Stimulated activated CD4-positive, alpha-beta T cell treated with anti-CD3 and anti-CD28 coated beads, TNF-alpha, amount 100 ng/mL, for 4 hours (primary cell): ENCODE results near the gene SACS.

Experiments
- DNase-seq, 3 experiments: peaks; one replicate each; pipeline ENCODE4 v3.0.0-alpha.2; 2020; ENCODE audit warnings: low read depth in 3 of 3

SACS gene

GRCh38 chr13:23288995-23289394 lies 144.5 kb downstream of the SACS start:
- no peak for DNase-seq

DNA sequence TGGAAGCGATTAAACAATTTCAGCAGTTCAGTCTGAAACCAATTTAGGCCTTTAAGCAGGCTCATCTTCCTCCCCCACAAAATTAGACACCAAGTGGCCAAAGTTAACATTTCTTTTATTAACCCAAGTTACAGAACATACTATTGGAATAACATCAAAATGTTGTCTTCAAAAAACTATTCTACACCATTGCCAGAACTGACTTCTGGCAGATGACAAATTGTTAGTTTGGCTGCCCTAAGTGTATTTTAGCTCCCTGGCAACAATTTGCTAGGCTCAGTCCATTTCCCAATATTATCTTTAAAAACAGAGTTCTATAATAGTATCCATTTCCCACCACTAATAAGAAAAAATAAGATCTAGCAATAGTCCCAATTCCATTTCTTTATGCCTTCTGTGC lies 144.9 kb downstream of the SACS start:
- no peak for DNase-seq

DNA sequence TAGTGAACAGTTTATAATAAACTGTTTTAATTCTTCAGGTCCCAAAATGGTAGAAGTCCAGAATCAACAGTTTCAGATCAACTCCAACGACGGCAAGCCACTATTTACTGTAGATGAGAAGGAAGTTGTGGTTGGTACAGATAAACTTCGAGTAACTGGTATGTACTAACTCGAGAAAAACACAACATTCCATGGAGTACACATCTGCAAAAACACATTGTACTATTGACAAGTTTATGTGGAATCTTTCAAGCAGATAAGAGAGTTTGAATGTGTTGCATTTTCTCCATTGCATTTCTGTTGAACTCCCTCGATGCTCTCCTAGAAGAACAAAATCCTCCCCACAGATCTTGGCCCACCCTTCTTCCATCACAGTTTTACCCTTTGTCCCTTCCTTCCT lies 154.2 kb downstream of the SACS start:
- no peak for DNase-seq
